WTC11 (cell line): ENCODE results near the gene GOLGA6L10. TPM values are rescaled to one million over a fixed set of nuclear protein-coding genes. Genes with fewer than 3 reads are reported as not detected.
"Not testable (repeated sequence)": the region's sequence is repeated elsewhere in the genome, so short reads cannot be mapped to it uniquely, and the experiment has no call there.

Experiments used
- ATAC-seq: fragments of 200-7000 bp; cut with Tn5 transposase; 2 replicates; pipeline ENCODE4 v1.10.0; 2021; ENCODE audit warnings: mild to moderate bottlenecking, moderate library complexity
- CTCF ChIA-PET: fragments of 300-600 bp; sonication (Branson Sonifier 250); formaldehyde crosslinking; loops from one replicate; lab custom pipeline; 2021; ENCODE audit warnings: antibody characterized with exemption; lab: Charles Lee
- POLR2A ChIA-PET: fragments of 350-600 bp; sonication (Branson Sonifier 250); formaldehyde crosslinking; loops from one replicate; lab custom pipeline; 2021; ENCODE audit warnings: antibody characterized with exemption; lab: Charles Lee
- DNase-seq: peaks from one replicate; pipeline ENCODE4 v3.0.0; 2021; ENCODE audit warnings: low spot score
- H3K27ac Mint-ChIP-seq: 2 replicates; pipeline ENCODE4 v1.8.0; 2021; ENCODE audit warnings: mixed read lengths
- H3K27me3 Mint-ChIP-seq: 2 replicates; pipeline ENCODE4 v1.8.0; 2021; ENCODE audit warnings: low read depth, mild to moderate bottlenecking, moderate library complexity, mixed read lengths
- H3K36me3 Mint-ChIP-seq: 2 replicates; pipeline ENCODE4 v1.8.0; 2021; ENCODE audit warnings: mixed read lengths
- H3K4me1 Mint-ChIP-seq: 2 replicates; pipeline ENCODE4 v1.8.0; 2022; ENCODE audit warnings: mixed read lengths
- H3K4me3 Mint-ChIP-seq: 2 replicates; pipeline ENCODE4 v1.8.0; 2021; ENCODE audit warnings: mild to moderate bottlenecking, moderate library complexity, mixed read lengths
- H3K9me3 Mint-ChIP-seq: 2 replicates; pipeline ENCODE4 v1.8.0; 2021; ENCODE audit warnings: mixed read lengths
- CBFB ChIP-seq: sonication (generic); formaldehyde crosslinking; IDR thresholded peaks from 2 replicates; pipeline ENCODE4 v1.8.1; 2022; ENCODE audit warnings: mild to moderate bottlenecking, low read depth, missing genetic modification reagents
- CREM ChIP-seq: sonication (generic); formaldehyde crosslinking; IDR thresholded peaks from 2 replicates; pipeline ENCODE4 v1.8.1; 2022; ENCODE audit warnings: mild to moderate bottlenecking, missing genetic modification reagents, moderate library complexity
- FOXK1 ChIP-seq: sonication (generic); formaldehyde crosslinking; IDR thresholded peaks from 2 replicates; pipeline ENCODE4 v1.8.0; 2022; ENCODE audit warnings: mild to moderate bottlenecking, moderate library complexity, missing genetic modification reagents
- FOXP1 ChIP-seq: sonication (generic); formaldehyde crosslinking; IDR thresholded peaks from 2 replicates; pipeline ENCODE4 v1.8.0; 2022; ENCODE audit warnings: missing genetic modification reagents, mild to moderate bottlenecking, moderate library complexity, borderline replicate concordance
- KAT7 ChIP-seq: sonication (generic); formaldehyde crosslinking; IDR thresholded peaks from 2 replicates; pipeline ENCODE4 v1.8.1; 2023; ENCODE audit warnings: missing genetic modification reagents, mild to moderate bottlenecking, borderline replicate concordance
- NFE2L1 ChIP-seq: sonication (generic); formaldehyde crosslinking; IDR thresholded peaks from 2 replicates; pipeline ENCODE4 v1.8.1; 2023; ENCODE audit warnings: missing genetic modification reagents
- NR2C2 ChIP-seq: sonication (generic); formaldehyde crosslinking; IDR thresholded peaks from 2 replicates; pipeline ENCODE4 v1.8.0; 2022; ENCODE audit warnings: mild to moderate bottlenecking, missing genetic modification reagents
- PRDM15 ChIP-seq: sonication (generic); formaldehyde crosslinking; IDR thresholded peaks from 2 replicates; pipeline ENCODE4 v1.8.0; 2022; ENCODE audit warnings: missing genetic modification reagents
- PREB ChIP-seq: sonication (generic); formaldehyde crosslinking; IDR thresholded peaks from 2 replicates; pipeline ENCODE4 v1.8.1; 2022; ENCODE audit warnings: mild to moderate bottlenecking, missing genetic modification reagents, moderate library complexity, borderline replicate concordance
- ZNF121 ChIP-seq: sonication (generic); formaldehyde crosslinking; IDR thresholded peaks from 2 replicates; pipeline ENCODE4 v1.8.0; 2023; ENCODE audit warnings: missing genetic modification reagents
- ZNF232 ChIP-seq: sonication (generic); formaldehyde crosslinking; IDR thresholded peaks from 2 replicates; pipeline ENCODE4 v1.8.0; 2022; ENCODE audit warnings: mild to moderate bottlenecking, missing genetic modification reagents
- total RNA-seq: library from RNA; stranded (reverse); gene quantifications from 3 replicates; pipeline ENCODE4 v1.2.3, GENCODE V29; 2021
- TF ChIP-seq, protein P1 (sequence below): sonication (generic); formaldehyde crosslinking; IDR thresholded peaks from 2 replicates; pipeline ENCODE4 v1.8.1; 2022; ENCODE audit warnings: mild to moderate bottlenecking, moderate library complexity, missing genetic modification reagents
- TF ChIP-seq, protein P2 (sequence below): sonication (generic); formaldehyde crosslinking; IDR thresholded peaks from 2 replicates; pipeline ENCODE4 v1.8.1; 2023; ENCODE audit warnings: mild to moderate bottlenecking, moderate library complexity, missing genetic modification reagents
- TF ChIP-seq, protein P3 (sequence below): sonication (generic); formaldehyde crosslinking; IDR thresholded peaks from 2 replicates; pipeline ENCODE4 v1.8.1; 2023; ENCODE audit warnings: mild to moderate bottlenecking, missing genetic modification reagents
- TF ChIP-seq, protein P4 (sequence below): fragments of 200-600 bp; IDR thresholded peaks from 2 replicates; pipeline ENCODE4 v1.8.0; 2022; ENCODE audit warnings: antibody characterized with exemption

GOLGA6L10 gene
- total RNA-seq, 1 experiment from 2014 or later, result 5.8 TPM

GRCh38 chr15:82313446-82313845 is 35.8 kb downstream of the GOLGA6L10 start:
- ChIA-PET CTCF (no interaction called here), POLR2A (no interaction called here)
- ATAC-seq (no peak), DNase-seq (no peak)
- Mint-ChIP-seq H3K4me1 (no peaks in the 10 kb centered on the region), H3K27me3 (peaks cover 4% of the 10 kb centered on the region), H3K27ac (0 out of 2 replicates have a peak overlapping the region, but pooled peaks have one; percentile 36), H3K9me3 (peaks cover 8% of the 10 kb centered on the region), H3K4me3 (no peak overlapping the region), H3K36me3 (no peaks in the 10 kb centered on the region)
- TF ChIP-seq NR2C2 (no peak), KAT7 (CRISPR knock-in tag) (no peak), FOXP1 (CRISPR knock-in tag) (no peak), ZNF232 (CRISPR knock-in tag) (no peak), NFE2L1 (CRISPR knock-in tag) (no peak), ZNF121 (CRISPR knock-in tag) (no peak), PREB (CRISPR knock-in tag) (no peak), PRDM15 (CRISPR knock-in tag) (no peak), CBFB (CRISPR knock-in tag) (no peak)
- TF ChIP-seq, protein P1, sequence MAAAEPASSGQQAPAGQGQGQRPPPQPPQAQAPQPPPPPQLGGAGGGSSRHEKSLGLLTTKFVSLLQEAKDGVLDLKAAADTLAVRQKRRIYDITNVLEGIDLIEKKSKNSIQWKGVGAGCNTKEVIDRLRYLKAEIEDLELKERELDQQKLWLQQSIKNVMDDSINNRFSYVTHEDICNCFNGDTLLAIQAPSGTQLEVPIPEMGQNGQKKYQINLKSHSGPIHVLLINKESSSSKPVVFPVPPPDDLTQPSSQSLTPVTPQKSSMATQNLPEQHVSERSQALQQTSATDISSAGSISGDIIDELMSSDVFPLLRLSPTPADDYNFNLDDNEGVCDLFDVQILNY (CRISPR knock-in tag), result no peak
- TF ChIP-seq, protein P2, sequence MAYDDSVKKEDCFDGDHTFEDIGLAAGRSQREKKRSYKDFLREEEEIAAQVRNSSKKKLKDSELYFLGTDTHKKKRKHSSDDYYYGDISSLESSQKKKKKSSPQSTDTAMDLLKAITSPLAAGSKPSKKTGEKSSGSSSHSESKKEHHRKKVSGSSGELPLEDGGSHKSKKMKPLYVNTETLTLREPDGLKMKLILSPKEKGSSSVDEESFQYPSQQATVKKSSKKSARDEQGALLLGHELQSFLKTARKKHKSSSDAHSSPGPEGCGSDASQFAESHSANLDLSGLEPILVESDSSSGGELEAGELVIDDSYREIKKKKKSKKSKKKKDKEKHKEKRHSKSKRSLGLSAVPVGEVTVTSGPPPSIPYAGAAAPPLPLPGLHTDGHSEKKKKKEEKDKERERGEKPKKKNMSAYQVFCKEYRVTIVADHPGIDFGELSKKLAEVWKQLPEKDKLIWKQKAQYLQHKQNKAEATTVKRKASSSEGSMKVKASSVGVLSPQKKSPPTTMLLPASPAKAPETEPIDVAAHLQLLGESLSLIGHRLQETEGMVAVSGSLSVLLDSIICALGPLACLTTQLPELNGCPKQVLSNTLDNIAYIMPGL, result no peak
- TF ChIP-seq, protein P3, sequence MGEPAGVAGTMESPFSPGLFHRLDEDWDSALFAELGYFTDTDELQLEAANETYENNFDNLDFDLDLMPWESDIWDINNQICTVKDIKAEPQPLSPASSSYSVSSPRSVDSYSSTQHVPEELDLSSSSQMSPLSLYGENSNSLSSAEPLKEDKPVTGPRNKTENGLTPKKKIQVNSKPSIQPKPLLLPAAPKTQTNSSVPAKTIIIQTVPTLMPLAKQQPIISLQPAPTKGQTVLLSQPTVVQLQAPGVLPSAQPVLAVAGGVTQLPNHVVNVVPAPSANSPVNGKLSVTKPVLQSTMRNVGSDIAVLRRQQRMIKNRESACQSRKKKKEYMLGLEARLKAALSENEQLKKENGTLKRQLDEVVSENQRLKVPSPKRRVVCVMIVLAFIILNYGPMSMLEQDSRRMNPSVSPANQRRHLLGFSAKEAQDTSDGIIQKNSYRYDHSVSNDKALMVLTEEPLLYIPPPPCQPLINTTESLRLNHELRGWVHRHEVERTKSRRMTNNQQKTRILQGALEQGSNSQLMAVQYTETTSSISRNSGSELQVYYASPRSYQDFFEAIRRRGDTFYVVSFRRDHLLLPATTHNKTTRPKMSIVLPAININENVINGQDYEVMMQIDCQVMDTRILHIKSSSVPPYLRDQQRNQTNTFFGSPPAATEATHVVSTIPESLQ (CRISPR knock-in tag), result no peak

- Mint-ChIP-seq H3K9me3 (peaks cover 8% of the 10 kb centered on the region), H3K4me3 (no peak overlapping the region), H3K27ac (no peak overlapping the region), H3K36me3 (no peaks in the 10 kb centered on the region), H3K27me3 (peaks cover 4% of the 10 kb centered on the region), H3K4me1 (no peaks in the 10 kb centered on the region)
- ATAC-seq, result no peak
- TF ChIP-seq PREB (CRISPR knock-in tag) (no peak), ZNF121 (CRISPR knock-in tag) (no peak), FOXK1 (CRISPR knock-in tag) (no peak), CREM (CRISPR knock-in tag) (no peak)
- TF ChIP-seq, protein P1 (CRISPR knock-in tag), result no peak
- TF ChIP-seq, protein P4, sequence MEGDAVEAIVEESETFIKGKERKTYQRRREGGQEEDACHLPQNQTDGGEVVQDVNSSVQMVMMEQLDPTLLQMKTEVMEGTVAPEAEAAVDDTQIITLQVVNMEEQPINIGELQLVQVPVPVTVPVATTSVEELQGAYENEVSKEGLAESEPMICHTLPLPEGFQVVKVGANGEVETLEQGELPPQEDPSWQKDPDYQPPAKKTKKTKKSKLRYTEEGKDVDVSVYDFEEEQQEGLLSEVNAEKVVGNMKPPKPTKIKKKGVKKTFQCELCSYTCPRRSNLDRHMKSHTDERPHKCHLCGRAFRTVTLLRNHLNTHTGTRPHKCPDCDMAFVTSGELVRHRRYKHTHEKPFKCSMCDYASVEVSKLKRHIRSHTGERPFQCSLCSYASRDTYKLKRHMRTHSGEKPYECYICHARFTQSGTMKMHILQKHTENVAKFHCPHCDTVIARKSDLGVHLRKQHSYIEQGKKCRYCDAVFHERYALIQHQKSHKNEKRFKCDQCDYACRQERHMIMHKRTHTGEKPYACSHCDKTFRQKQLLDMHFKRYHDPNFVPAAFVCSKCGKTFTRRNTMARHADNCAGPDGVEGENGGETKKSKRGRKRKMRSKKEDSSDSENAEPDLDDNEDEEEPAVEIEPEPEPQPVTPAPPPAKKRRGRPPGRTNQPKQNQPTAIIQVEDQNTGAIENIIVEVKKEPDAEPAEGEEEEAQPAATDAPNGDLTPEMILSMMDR, result no peak
- DNase-seq, result no peak
- ChIA-PET CTCF (no interaction called here), POLR2A (no interaction called here)
Observed at GRCh38 chr15:82312586-82313349, 36.5 kb downstream of the GOLGA6L10 start.

DNA sequence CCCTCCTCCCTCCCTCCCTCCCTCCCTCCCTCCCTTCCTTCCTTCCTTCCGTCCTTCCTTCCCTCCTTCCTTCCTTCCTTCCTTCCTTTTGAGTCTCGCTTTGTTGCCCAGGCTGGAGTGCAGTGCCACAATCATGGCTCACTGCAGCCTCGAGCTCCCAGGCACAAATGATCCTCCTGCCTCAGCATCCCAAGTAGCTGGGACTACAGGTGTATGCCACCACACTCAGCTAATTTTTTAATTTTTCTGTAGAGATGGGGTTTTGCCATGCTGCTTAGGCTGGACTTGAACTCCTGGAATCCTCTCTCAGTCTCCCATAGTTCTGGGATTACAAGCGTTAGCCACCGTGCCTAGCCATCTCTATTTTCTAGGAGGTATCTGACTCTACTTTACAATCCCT is 38.0 kb downstream of the GOLGA6L10 start:
- H3K9me3 Mint-ChIP-seq, H3K27me3 Mint-ChIP-seq, CTCF ChIA-PET, H3K4me3 Mint-ChIP-seq, POLR2A ChIA-PET, DNase-seq, H3K36me3 Mint-ChIP-seq, ATAC-seq, H3K4me1 Mint-ChIP-seq, H3K27ac Mint-ChIP-seq: not testable (repeated sequence)
